ENCODE results near the gene LRBA. TPM values are rescaled to one million over a fixed set of nuclear protein-coding genes. Genes with fewer than 3 reads are reported as not detected.

LRBA gene
- total RNA-seq, 4 donors from 2014 or later: 8.5 to 18.0 (median 11.9) TPM

- Histone ChIP-seq H3K36me3 (peaks cover 0 to 4% of the 10 kb centered on the region in 2 donors), H3K4me3 (no peak overlapping the region), H3K27me3 (no peaks in the 10 kb centered on the region), H3K4me1 (no peaks in the 10 kb centered on the region), H3K27ac (no peak overlapping the region), H3K9me3 (no peaks in the 10 kb centered on the region)
- in situ Hi-C loops (cut with MboI; ENCODE audit: low sequenced_read_pairs in 4 of 4) (no loop called here), intact Hi-C loops (cut with DNase I; ENCODE audit: low total_unique reads) (no loop called here)
- no peak for DNase-seq
- ATAC-seq: no peak
- TF ChIP-seq CTCF (IDR thresholded peaks at IDR 0.05 in 4 of 5, conservative IDR thresholded peaks at IDR 0.05 in 1 of 5) (no peak), POLR2A (IDR thresholded peaks at IDR 0.05) (no peak)
These were observed 110.4 kb downstream of the LRBA start for GRCh38 chr4:150904671-150905070.

DNA sequence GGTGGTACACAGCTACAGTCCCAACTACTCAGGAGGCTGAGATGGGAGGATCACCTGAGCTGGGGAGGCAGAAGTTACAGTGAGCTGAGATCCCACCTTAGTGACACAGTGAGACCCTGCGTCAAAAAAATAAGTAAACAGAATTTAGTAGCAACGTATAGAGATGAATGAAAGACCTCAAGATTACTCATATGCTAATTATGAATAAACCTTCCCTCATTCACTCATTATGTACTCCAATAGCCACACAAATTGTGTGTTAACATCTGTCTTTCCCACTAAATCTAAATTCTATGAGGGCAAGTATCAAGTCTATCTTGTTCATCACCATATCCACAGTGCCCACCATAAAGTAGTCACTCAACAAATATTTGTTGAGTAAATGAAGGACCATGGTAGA is 111.5 kb downstream of the LRBA start:
- DNase-seq (no peak), ATAC-seq (no peak)
- Histone ChIP-seq H3K27me3 (no peaks in the 10 kb centered on the region), H3K4me1 (no peaks in the 10 kb centered on the region), H3K27ac (no peak overlapping the region), H3K4me3 (no peak overlapping the region), H3K9me3 (no peaks in the 10 kb centered on the region), H3K36me3 (peaks cover 0 to 14% of the 10 kb centered on the region in 2 donors)
- TF ChIP-seq CTCF (IDR thresholded peaks at IDR 0.05 in 4 of 5, conservative IDR thresholded peaks at IDR 0.05 in 1 of 5) (no peak), POLR2A (IDR thresholded peaks at IDR 0.05) (no peak)
- intact Hi-C loops (cut with DNase I; ENCODE audit: low total_unique reads): no loop called here
- in situ Hi-C loops (cut with MboI; ENCODE audit: low sequenced_read_pairs in 4 of 4): no loop called here

- DNase-seq (no peak), ATAC-seq (no peak)
- Histone ChIP-seq H3K4me3 (no peak overlapping the region), H3K4me1 (no peaks in the 10 kb centered on the region), H3K9me3 (no peaks in the 10 kb centered on the region), H3K27ac (no peak overlapping the region), H3K27me3 (no peaks in the 10 kb centered on the region), H3K36me3 (peaks cover 0 to 14% of the 10 kb centered on the region in 2 donors)
- intact Hi-C loops (cut with DNase I; ENCODE audit: low total_unique reads): no loop called here
- in situ Hi-C loops (cut with MboI; ENCODE audit: low sequenced_read_pairs in 4 of 4): no loop called here
- TF ChIP-seq POLR2A (IDR thresholded peaks at IDR 0.05) (no peak), CTCF (IDR thresholded peaks at IDR 0.05 in 4 of 5, conservative IDR thresholded peaks at IDR 0.05 in 1 of 5) (no peak)
These were observed 118.6 kb downstream of the LRBA start for GRCh38 chr4:150896497-150896896.

DNA sequence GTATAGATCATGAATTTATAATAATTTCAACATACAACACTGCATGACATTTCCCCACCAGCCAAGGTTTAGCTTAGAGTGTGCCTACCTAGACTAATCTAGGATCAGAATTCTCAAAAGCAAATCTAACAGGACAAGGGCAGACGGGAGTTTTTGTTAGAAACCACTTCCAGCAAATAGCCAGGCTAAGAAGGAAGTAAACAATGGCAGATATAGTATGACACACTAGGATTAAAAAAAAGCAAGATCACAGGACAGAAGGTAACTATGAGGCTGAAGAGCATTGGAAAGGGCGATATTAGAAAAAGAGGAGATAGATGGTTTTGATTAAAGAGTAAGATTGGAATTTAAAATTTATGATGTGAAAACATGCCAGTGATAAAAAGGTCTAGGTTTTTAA is 124.8 kb downstream of the LRBA start:
- intact Hi-C loops (cut with DNase I; ENCODE audit: low total_unique reads): no loop called here

More for the DNA sequence above, 124.8 kb downstream of the LRBA start:
- H3K27me3 ChIP-seq: no peaks in the 10 kb centered on the region
- no peaks in the 10 kb centered on the region for H3K4me1 ChIP-seq
- DNase-seq (no peak), ATAC-seq (no peak)
- no peak overlapping the region for H3K4me3 ChIP-seq
- no peak overlapping the region for H3K27ac ChIP-seq
- TF ChIP-seq CTCF (IDR thresholded peaks at IDR 0.05 in 4 of 5, conservative IDR thresholded peaks at IDR 0.05 in 1 of 5) (no peak), POLR2A (IDR thresholded peaks at IDR 0.05) (no peak)
- in situ Hi-C loops (cut with MboI; ENCODE audit: low sequenced_read_pairs in 4 of 4): no loop called here
- no peaks in the 10 kb centered on the region for H3K9me3 ChIP-seq
- H3K36me3 ChIP-seq: no peaks in the 10 kb centered on the region

Data from gastrocnemius medialis (tissue), 4 donors.